Prostate gland (tissue), 2 donors: ENCODE measurements around the gene GPBP1.

Experiments
- CTCF ChIP-seq, 4 experiments: fragments of 200-600 bp in 2 of 4; fragments of 450-650 bp in 2 of 4; sonication (generic) in 2 of 4; IDR thresholded peaks; 1 replicate in 3 of 4; 2 replicates in 1 of 4; pipeline ENCODE4 v1.5.1; 2016 to 2019; ENCODE audit warnings: antibody characterized with exemption in 4 of 4, mild to moderate bottlenecking in 2 of 4, moderate library complexity in 2 of 4
- POLR2A ChIP-seq: fragments of 450-650 bp; IDR thresholded peaks from one replicate; pipeline ENCODE4 v1.6.1; 2016; ENCODE audit warnings: antibody characterized with exemption, mild to moderate bottlenecking

GRCh38 chr5:57199866-57200265 is 26.0 kb downstream of the GPBP1 start:
- TF ChIP-seq CTCF (IDR thresholded peaks at IDR 0.05) (no peak), POLR2A (no peak)
